Measurements from ENCODE around the gene GALNT1.
"Not testable (repeated sequence)": the region's sequence is repeated elsewhere in the genome, so short reads cannot be mapped to it uniquely, and the experiment has no call there.

Gene GALNT1

DNA sequence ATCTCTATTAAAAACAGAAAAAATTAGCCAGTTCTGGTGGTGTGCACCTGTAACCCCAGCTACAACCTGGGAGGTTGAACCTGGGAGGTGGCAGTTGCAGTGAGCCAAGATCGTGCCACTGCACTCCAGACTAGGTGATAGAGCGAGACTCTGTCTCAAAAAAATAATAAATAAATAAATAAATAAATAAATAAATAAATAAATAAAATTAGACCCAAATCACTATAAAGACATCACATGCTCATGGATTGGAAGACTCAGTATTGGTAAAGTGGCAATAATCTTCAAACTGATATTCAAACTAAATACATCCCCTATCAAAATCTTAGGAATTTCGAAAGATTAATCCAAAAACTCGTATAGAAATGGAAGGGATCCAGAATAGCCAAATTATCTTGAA, 15.5 kb upstream of the GALNT1 start:
- H3K9me3 ChIP-seq (ENCODE audit: control insufficient read depth, low read length), result no peaks in the 10 kb centered on the region
- no peak overlapping the region for H3K4me3 ChIP-seq (ENCODE audit: insufficient read depth, low read depth, low read length)
- no peaks in the 10 kb centered on the region for H3K27me3 ChIP-seq (ENCODE audit: control insufficient read depth, insufficient read depth, low read length, poor library complexity, severe bottlenecking)
- 80 to 82% methylated on average over 2 to 3 of the region's 4 CpGs for WGBS, 2 experiments
- H3K4me1 ChIP-seq (ENCODE audit: control insufficient read depth, insufficient read depth, low read length), result no peaks in the 10 kb centered on the region
- H3K27ac ChIP-seq (ENCODE audit: insufficient read depth, low read depth, low read length, poor library complexity, severe bottlenecking), result no peak overlapping the region
- no peaks in the 10 kb centered on the region for H3K36me3 ChIP-seq (ENCODE audit: control insufficient read depth, insufficient read depth, low read length)

DNA sequence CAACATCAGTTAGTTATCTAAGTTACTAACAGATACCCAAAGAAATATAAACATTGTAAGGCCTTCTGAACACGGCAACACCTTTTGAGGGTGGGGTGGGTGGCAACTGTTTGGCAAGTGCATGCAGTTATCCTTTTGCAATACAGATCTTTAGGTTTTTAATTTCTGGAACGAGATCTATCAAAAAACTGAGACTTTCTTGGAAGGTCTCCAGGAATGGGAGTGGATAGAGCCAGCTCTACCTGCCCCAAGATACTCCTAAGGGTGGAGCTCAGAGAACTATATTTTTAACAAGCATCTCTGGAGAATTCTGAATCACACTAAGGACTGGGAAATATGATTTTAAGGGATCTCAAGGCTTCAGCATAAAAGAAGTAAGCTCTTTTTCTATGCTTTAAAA, 11.4 kb upstream of the GALNT1 start:
- WGBS, 2 experiments, result 92 to 94% methylated on average over 2 of the region's 2 CpGs
- Histone ChIP-seq H3K4me3 (ENCODE audit: insufficient read depth, low read depth, low read length) (no peak overlapping the region), H3K27me3 (ENCODE audit: control insufficient read depth, insufficient read depth, low read length, poor library complexity, severe bottlenecking) (no peaks in the 10 kb centered on the region), H3K9me3 (ENCODE audit: control insufficient read depth, low read length) (no peaks in the 10 kb centered on the region), H3K27ac (ENCODE audit: insufficient read depth, low read depth, low read length, poor library complexity, severe bottlenecking) (no peak overlapping the region), H3K36me3 (ENCODE audit: control insufficient read depth, insufficient read depth, low read length) (no peaks in the 10 kb centered on the region), H3K4me1 (ENCODE audit: control insufficient read depth, insufficient read depth, low read length) (no peaks in the 10 kb centered on the region)

DNA sequence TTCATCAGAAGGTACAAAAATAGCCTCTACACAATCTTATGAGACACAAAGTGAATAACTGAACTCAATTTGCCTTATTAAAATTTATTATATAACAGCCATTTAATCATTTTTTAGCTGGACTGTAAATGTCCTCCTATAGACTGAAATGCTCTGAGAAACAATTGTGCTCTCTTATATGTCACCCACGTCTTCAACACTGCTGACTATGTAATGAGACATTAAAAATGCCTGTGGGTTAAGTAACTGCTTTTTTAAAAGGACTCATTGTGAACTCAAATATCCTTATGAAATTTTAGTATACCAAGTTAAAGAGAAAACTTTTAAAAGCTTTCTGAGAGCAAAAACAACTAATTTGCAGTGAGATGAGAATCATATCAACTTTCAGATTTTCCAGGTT, 10.4 kb upstream of the GALNT1 start:
- WGBS, 2 experiments, result 86 to 100% methylated on average over 1 of the region's 1 CpG
- H3K4me3 ChIP-seq (ENCODE audit: insufficient read depth, low read depth, low read length), result no peak overlapping the region

DNA sequence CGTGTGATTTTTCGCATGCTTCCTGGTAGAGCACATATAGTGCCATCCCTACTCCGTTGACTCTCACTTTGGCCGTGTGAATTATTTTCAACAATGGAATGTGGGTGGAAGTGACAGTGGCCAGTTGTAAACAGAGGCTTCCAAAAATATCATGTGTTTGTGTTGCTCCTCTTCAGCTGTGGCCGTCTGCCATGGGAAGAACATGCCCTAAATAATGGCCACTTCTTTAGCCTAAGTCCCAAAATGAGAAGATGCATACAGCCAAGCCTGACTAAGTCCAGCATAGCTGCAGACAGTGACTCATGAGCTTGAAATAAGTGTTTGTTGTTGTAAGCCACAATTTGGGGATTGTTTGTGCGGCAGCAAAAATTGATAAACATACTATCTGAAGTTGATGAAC, 8.9 kb upstream of the GALNT1 start:
- H3K27ac ChIP-seq (ENCODE audit: insufficient read depth, low read depth, low read length, poor library complexity, severe bottlenecking), result no peak overlapping the region
- no peaks in the 10 kb centered on the region for H3K4me1 ChIP-seq (ENCODE audit: control insufficient read depth, insufficient read depth, low read length)
- no peaks in the 10 kb centered on the region for H3K36me3 ChIP-seq (ENCODE audit: control insufficient read depth, insufficient read depth, low read length)
- H3K9me3 ChIP-seq (ENCODE audit: control insufficient read depth, low read length), result no peaks in the 10 kb centered on the region
- WGBS, 2 experiments, result 88 to 95% methylated on average over 6 of the region's 6 CpGs
- no peak overlapping the region for H3K4me3 ChIP-seq (ENCODE audit: insufficient read depth, low read depth, low read length)
- no peaks in the 10 kb centered on the region for H3K27me3 ChIP-seq (ENCODE audit: control insufficient read depth, insufficient read depth, low read length, poor library complexity, severe bottlenecking)

More for the DNA sequence above, 10.4 kb upstream of the GALNT1 start:
- H3K27ac ChIP-seq (ENCODE audit: insufficient read depth, low read depth, low read length, poor library complexity, severe bottlenecking), result no peak overlapping the region
- H3K4me1 ChIP-seq (ENCODE audit: control insufficient read depth, insufficient read depth, low read length), result no peaks in the 10 kb centered on the region
- H3K27me3 ChIP-seq (ENCODE audit: control insufficient read depth, insufficient read depth, low read length, poor library complexity, severe bottlenecking), result no peaks in the 10 kb centered on the region
- H3K9me3 ChIP-seq (ENCODE audit: control insufficient read depth, low read length), result no peaks in the 10 kb centered on the region
- H3K36me3 ChIP-seq (ENCODE audit: control insufficient read depth, insufficient read depth, low read length), result no peaks in the 10 kb centered on the region

DNA sequence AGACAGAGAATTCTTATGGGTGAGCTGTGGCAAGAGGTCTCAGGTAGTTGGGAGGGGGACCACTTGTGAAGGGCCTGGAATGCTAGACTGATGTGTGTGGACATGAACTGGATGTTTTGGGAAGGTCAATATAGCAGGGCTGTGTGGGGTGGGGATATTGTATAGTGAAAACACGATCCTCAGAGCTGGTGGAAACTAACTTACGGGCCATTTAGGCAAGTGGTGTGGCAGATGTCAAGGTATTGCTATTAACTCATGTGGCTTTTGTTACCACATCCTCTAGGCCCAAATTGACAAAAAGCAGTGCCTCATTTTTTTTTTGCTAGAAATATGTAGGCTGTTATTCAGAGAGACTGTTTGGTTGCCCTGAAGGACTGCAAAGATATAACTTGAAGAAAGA, 8.0 kb upstream of the GALNT1 start:
- Histone ChIP-seq H3K4me3 (ENCODE audit: insufficient read depth, low read depth, low read length) (no peak overlapping the region), H3K27ac (ENCODE audit: insufficient read depth, low read depth, low read length, poor library complexity, severe bottlenecking) (no peak overlapping the region), H3K4me1 (ENCODE audit: control insufficient read depth, insufficient read depth, low read length) (no peaks in the 10 kb centered on the region), H3K27me3 (ENCODE audit: control insufficient read depth, insufficient read depth, low read length, poor library complexity, severe bottlenecking) (no peaks in the 10 kb centered on the region), H3K9me3 (ENCODE audit: control insufficient read depth, low read length) (no peaks in the 10 kb centered on the region), H3K36me3 (ENCODE audit: control insufficient read depth, insufficient read depth, low read length) (no peaks in the 10 kb centered on the region)
- WGBS, 2 experiments, result 91 to 92% methylated on average over 2 of the region's 2 CpGs

- not testable (repeated sequence) for H3K4me1 ChIP-seq (ENCODE audit: control insufficient read depth, insufficient read depth, low read length); H3K27me3 ChIP-seq (ENCODE audit: control insufficient read depth, insufficient read depth, low read length, poor library complexity, severe bottlenecking); H3K27ac ChIP-seq (ENCODE audit: insufficient read depth, low read depth, low read length, poor library complexity, severe bottlenecking); H3K36me3 ChIP-seq (ENCODE audit: control insufficient read depth, insufficient read depth, low read length); H3K9me3 ChIP-seq (ENCODE audit: control insufficient read depth, low read length); H3K4me3 ChIP-seq (ENCODE audit: insufficient read depth, low read depth, low read length)
- WGBS, 2 experiments, result 90 to 98% methylated on average over 6 of the region's 6 CpGs
These were observed 5.2 kb upstream of the GALNT1 start for GRCh38 chr18:35576240-35576845.

DNA sequence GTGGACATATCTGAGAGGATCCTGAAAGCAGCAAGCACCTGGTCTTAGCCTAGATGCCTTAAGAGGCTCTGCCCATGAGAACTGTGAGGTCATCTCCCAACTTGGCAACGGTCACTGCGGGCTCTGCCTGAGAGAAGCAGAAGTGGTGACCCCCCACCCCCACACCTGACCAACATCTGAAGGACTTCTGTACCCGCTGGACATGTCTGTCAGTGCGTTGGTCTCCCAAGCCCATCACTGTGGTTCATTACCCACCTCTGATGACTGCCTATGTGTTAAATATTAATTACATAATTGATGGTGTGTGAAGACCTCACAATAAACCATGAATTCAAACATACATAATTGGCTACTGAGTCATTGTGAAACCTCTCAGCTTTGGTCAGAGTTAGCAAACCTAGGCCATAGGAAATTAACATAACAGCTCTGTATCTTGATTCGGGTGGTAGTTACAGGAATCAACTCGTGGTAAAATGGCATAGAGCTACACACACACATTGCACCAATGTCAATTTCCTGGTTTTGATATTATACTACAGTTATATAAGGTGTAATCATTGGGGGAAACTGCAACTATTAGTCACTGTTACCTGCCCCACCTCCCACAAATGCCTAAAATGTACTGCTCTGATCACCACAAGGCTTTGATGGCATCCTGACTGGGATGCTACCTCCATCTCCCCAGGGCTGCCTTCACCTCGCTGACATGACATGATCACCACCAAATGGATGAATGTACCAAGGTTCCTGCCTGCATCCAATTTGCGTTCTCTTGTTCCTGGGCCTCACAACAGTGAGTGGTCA, 4.3 kb upstream of the GALNT1 start:
- Histone ChIP-seq H3K27me3 (ENCODE audit: control insufficient read depth, insufficient read depth, low read length, poor library complexity, severe bottlenecking) (no peaks in the 10 kb centered on the region), H3K4me3 (ENCODE audit: insufficient read depth, low read depth, low read length) (no peak overlapping the region), H3K4me1 (ENCODE audit: control insufficient read depth, insufficient read depth, low read length) (no peaks in the 10 kb centered on the region), H3K27ac (ENCODE audit: insufficient read depth, low read depth, low read length, poor library complexity, severe bottlenecking) (no peak overlapping the region), H3K9me3 (ENCODE audit: control insufficient read depth, low read length) (no peaks in the 10 kb centered on the region), H3K36me3 (ENCODE audit: control insufficient read depth, insufficient read depth, low read length) (no peaks in the 10 kb centered on the region)
- 95 to 96% methylated on average over 6 to 8 of the region's 8 CpGs for WGBS, 2 experiments

DNA sequence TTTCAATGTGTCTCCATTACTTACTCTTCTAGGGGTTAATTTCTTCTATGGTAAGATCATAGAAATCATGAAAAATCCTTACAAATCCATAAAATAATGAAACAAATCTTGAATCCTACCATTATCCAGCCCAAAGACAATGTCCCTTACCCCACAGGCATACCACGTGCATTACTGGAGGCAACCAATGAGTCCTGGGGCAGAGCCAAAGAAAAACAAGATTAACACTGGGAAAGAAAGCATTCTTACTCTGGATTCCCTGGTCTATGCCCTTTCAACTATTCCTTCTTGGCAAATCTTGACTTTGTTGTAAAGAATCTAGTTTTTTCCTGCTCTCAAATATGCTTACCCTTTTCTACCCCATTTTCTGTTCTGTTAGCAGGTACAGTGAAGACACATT, 3.1 kb upstream of the GALNT1 start:
- H3K36me3 ChIP-seq (ENCODE audit: control insufficient read depth, insufficient read depth, low read length), result no peaks in the 10 kb centered on the region
- WGBS, 2 experiments, result 60 to 71% methylated on average over 1 of the region's 1 CpG

GRCh38 chr18:35578936-35579335, 2.6 kb upstream of the GALNT1 start:
- no peaks in the 10 kb centered on the region for H3K27me3 ChIP-seq (ENCODE audit: control insufficient read depth, insufficient read depth, low read length, poor library complexity, severe bottlenecking)
- peaks cover 6% of the 10 kb centered on the region for H3K4me1 ChIP-seq (ENCODE audit: control insufficient read depth, insufficient read depth, low read length)
- H3K9me3 ChIP-seq (ENCODE audit: control insufficient read depth, low read length), result no peaks in the 10 kb centered on the region
- H3K4me3 ChIP-seq (ENCODE audit: insufficient read depth, low read depth, low read length), result no peak overlapping the region
- H3K27ac ChIP-seq (ENCODE audit: insufficient read depth, low read depth, low read length, poor library complexity, severe bottlenecking), result no peak overlapping the region
- 92 to 99% methylated on average over 3 to 4 of the region's 4 CpGs for WGBS, 2 experiments
- no peaks in the 10 kb centered on the region for H3K36me3 ChIP-seq (ENCODE audit: control insufficient read depth, insufficient read depth, low read length)

More for the DNA sequence above, 3.1 kb upstream of the GALNT1 start:
- no peaks in the 10 kb centered on the region for H3K9me3 ChIP-seq (ENCODE audit: control insufficient read depth, low read length)
- H3K4me1 ChIP-seq (ENCODE audit: control insufficient read depth, insufficient read depth, low read length), result peaks cover 6% of the 10 kb centered on the region
- no peaks in the 10 kb centered on the region for H3K27me3 ChIP-seq (ENCODE audit: control insufficient read depth, insufficient read depth, low read length, poor library complexity, severe bottlenecking)
- no peak overlapping the region for H3K4me3 ChIP-seq (ENCODE audit: insufficient read depth, low read depth, low read length)
- H3K27ac ChIP-seq (ENCODE audit: insufficient read depth, low read depth, low read length, poor library complexity, severe bottlenecking), result no peak overlapping the region

DNA sequence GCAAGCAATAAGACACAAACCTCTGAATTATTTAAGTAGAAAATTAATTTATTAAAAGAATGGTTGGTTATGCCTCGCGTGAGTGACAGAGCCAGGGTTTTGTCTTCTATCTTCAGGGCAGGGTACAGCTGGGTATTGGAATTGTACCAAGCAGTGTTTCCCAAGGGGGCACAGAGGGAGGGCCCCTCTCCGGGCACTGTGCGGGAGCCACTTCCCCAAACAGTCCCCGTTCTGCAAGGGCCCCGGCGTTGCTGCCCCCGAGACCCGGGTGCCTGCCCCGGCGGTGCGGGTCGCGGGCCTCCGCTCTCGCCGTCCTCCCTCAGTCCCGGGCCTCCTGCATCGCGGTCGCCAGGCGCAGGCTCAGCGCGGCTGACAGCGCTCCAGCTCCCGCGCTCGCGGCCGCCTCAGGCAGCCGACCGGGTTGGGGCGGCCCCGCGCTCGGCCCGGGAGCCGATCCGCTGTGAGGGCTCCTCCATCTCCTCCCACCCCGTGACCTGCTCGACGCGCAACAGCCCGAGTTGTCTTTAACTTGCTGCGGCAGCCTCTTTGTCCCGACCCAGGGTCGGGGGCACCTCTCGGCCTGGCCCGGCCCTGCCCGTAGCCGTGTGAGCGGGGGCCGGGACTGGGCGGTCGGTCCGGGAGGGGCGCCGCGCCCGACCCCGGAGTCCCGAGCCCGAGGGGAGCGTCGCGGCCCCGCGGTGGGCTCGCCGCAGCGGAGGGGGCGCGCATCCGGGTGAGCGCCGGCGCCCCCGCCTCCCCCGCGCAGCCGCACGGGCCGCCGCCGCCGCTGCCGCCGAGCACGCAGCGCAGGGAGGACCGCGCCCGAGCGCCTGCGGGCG, 620 bp upstream of the GALNT1 start:
- no peaks in the 10 kb centered on the region for H3K9me3 ChIP-seq (ENCODE audit: control insufficient read depth, low read length)

More for the DNA sequence above, 620 bp upstream of the GALNT1 start:
- peak overlapping the region; percentile 72 for H3K4me3 ChIP-seq (ENCODE audit: insufficient read depth, low read depth, low read length)
- WGBS, 2 experiments, result 1% methylated on average over 96 of the region's 96 CpGs
- H3K27ac ChIP-seq (ENCODE audit: insufficient read depth, low read depth, low read length, poor library complexity, severe bottlenecking), result peak overlapping the region; percentile 71
- no peaks in the 10 kb centered on the region for H3K36me3 ChIP-seq (ENCODE audit: control insufficient read depth, insufficient read depth, low read length)
- H3K4me1 ChIP-seq (ENCODE audit: control insufficient read depth, insufficient read depth, low read length), result peaks cover 6% of the 10 kb centered on the region
- H3K27me3 ChIP-seq (ENCODE audit: control insufficient read depth, insufficient read depth, low read length, poor library complexity, severe bottlenecking), result no peaks in the 10 kb centered on the region
